ENCODE results near the gene TNNI3K.

TNNI3K gene

GRCh38 chr1:74380252-74380651 lies 145.1 kb downstream of the TNNI3K start:
- no peak for DNase-seq (ENCODE audit: low read depth in 2 of 3, low spot score in 2 of 3)

- DNase-seq (ENCODE audit: low read depth in 2 of 3, low spot score in 2 of 3): no peak
Measured at GRCh38 chr1:74388855-74389254, 153.7 kb downstream of the TNNI3K start.

- no peak for DNase-seq (ENCODE audit: low read depth in 2 of 3, low spot score in 2 of 3)
Measured at GRCh38 chr1:74392186-74392585, 157.0 kb downstream of the TNNI3K start.

DNA sequence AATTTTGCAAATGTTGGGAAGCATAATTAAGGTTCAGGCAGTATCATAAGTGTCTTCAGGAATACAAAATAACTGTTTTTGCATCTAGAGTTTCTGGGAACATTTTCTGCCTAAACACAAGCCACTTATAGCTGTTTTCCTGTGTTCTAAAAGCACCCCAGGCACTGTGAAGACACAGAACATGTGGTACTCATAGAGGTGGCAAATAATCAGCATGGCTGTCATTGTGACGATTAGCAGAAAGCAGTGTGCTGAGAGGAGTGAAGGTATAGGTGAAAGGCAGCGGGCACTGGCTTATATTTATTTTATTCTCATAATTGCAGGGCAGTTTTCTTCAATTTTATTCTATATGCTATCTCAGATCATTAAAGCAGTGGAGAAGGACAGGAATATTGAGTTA lies 157.7 kb downstream of the TNNI3K start:
- DNase-seq (ENCODE audit: low read depth in 2 of 3, low spot score in 2 of 3): no peak

DNA sequence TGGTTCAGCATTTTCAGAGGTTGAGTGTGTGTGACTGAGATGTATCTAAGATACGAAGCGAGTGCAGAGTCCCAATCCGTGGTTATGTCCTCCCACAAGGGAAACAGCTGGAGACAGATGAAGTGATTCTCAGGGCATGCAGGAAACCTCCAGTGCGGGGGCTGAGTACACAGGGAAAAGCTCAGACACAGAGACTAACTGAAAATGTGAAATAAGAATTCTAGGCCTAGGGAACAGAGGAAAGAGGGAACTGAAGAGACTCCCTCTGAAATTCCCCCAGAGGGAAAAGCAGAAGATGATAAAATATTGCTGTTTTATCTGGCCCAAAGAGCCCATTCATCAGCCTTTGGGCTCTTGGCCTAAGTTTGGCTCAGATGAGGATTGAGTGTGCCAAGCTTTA lies 160.4 kb downstream of the TNNI3K start:
- no peak for DNase-seq (ENCODE audit: low read depth in 2 of 3, low spot score in 2 of 3)

- no peak for DNase-seq (ENCODE audit: low read depth in 2 of 3, low spot score in 2 of 3)
Measured at GRCh38 chr1:74396462-74396861, 161.3 kb downstream of the TNNI3K start.

DNA sequence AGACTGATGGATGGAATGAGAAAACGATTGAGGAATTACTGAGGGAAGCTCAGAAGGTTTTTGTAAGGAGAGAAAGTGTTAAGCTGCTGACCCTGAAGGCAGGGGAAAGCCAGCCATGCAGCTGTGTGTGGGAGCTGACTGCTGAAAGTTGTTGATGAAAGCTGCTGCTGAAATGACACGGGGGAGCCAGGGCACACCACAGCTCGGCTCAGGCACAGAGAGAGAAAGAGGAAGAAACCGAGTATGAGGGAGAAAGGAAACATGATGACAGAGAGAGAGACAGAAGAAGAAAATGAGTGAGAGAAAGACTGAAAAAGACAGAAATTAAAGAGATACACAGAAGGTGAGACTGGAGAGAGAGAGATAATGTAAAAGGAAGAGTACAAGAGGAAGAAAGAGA lies 161.7 kb downstream of the TNNI3K start:
- DNase-seq (ENCODE audit: low read depth in 2 of 3, low spot score in 2 of 3): no peak

DNA sequence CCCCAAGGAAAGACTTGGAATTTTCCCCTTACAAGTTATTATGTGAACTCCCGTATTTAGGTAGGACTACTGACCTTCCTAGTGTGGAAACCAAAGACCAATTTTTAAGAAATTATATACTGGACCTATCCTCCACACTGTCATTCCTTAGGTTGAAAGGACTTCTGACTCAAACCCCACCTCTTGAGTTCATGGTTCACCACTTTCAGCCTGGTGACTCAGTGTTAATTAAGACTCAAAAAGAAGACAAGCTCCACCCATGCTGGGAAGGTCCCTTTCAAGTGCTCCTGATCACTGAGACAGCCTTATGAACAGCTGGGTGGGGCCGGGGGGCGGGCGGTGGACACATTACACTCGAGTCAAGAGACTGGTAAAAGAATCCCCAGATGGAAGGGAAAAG lies 164.1 kb downstream of the TNNI3K start:
- DNase-seq (ENCODE audit: low read depth in 2 of 3, low spot score in 2 of 3): no peak

GRCh38 chr1:74402873-74403272 lies 167.7 kb downstream of the TNNI3K start:
- DNase-seq (ENCODE audit: low read depth in 2 of 3, low spot score in 2 of 3): no peak

DNA sequence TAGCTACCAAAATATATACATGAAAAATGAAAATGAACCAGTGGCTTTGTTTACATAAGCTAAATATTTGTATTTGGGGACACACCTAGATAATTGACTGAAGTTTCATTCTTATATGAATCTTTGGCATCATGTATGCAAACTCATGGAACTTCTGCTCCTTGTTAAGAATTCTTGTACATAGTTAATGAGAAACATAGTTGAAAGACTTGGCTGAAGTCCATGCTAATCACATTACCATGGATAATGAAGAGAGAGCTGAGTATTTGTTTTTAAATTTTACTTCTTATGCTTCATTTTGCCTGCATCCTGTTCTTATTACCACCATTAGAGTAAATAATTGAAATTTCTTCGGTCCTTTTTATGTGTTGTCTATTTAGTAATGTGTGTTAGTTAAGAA lies 168.4 kb downstream of the TNNI3K start:
- no peak for DNase-seq (ENCODE audit: low read depth in 2 of 3, low spot score in 2 of 3)

- no peak for DNase-seq (ENCODE audit: low read depth in 2 of 3, low spot score in 2 of 3)
Measured at GRCh38 chr1:74406759-74407158, 171.6 kb downstream of the TNNI3K start.

- DNase-seq (ENCODE audit: low read depth in 2 of 3, low spot score in 2 of 3): no peak
Measured at GRCh38 chr1:74407902-74408301, 172.7 kb downstream of the TNNI3K start.

- DNase-seq (ENCODE audit: low read depth in 2 of 3, low spot score in 2 of 3): no peak
Measured at GRCh38 chr1:74412244-74412643, 177.1 kb downstream of the TNNI3K start.

- DNase-seq (ENCODE audit: low read depth in 2 of 3, low spot score in 2 of 3): no peak
Measured at GRCh38 chr1:74415935-74416334, 180.7 kb downstream of the TNNI3K start.

GRCh38 chr1:74419611-74420010 lies 184.4 kb downstream of the TNNI3K start:
- no peak for DNase-seq (ENCODE audit: low read depth in 2 of 3, low spot score in 2 of 3)

GRCh38 chr1:74420467-74420866 lies 185.3 kb downstream of the TNNI3K start:
- no peak for DNase-seq (ENCODE audit: low read depth in 2 of 3, low spot score in 2 of 3)

GRCh38 chr1:74422421-74423292 lies 187.5 kb downstream of the TNNI3K start:
- no peak for DNase-seq (ENCODE audit: low read depth in 2 of 3, low spot score in 2 of 3)

- no peak for DNase-seq (ENCODE audit: low read depth in 2 of 3, low spot score in 2 of 3)
Measured at GRCh38 chr1:74423471-74423870, 188.3 kb downstream of the TNNI3K start.

DNA sequence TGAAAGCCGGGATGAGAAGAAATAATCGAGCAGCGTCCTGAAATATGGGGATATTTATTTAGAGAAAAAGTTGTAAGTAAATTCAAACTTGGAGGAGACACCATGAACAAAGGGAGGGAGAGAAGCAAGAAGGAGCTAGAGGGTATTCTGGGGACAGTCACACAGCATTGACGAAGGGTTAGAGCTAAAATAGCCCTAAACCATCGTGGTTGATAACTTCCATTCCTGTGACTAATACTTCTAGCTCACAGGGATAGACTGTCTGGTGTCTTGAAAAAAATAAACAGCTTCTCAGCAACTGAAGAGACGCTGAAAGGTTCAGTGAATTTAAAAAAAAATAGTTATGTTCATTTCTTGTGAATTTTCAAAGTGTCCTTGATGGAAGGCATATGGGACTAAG lies 190.5 kb downstream of the TNNI3K start:
- DNase-seq (ENCODE audit: low read depth in 2 of 3, low spot score in 2 of 3): no peak

GRCh38 chr1:74426208-74426937 lies 191.2 kb downstream of the TNNI3K start:
- no peak for DNase-seq (ENCODE audit: low read depth in 2 of 3, low spot score in 2 of 3)

- DNase-seq (ENCODE audit: low read depth in 2 of 3, low spot score in 2 of 3): no peak
Measured at GRCh38 chr1:74427681-74428080, 192.5 kb downstream of the TNNI3K start.

DNA sequence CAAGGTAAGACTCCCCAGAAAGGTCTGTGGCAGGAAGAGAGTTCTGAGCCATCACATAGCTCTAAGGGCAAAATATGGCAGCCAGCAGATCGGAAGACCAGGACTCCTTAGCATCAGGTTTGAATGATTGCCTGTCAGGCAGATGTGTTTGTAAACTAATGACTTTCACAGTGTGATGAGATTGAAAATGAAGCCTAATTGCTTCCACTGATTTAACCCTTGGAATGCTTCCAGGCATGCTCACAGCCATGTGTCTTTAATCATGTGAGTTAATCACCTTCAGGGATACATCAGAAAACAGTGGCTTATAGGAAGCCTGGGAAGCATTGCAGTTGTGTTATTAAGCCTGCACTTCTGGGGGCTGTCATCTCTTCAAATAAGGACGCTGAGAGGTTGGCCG lies 194.4 kb downstream of the TNNI3K start:
- no peak for DNase-seq (ENCODE audit: low read depth in 2 of 3, low spot score in 2 of 3)
